ENCODE measurements around the gene CLTRN. TPM values are rescaled to one million over a fixed set of nuclear protein-coding genes. Genes with fewer than 3 reads are reported as not detected.
"Not testable (repeated sequence)": the region's sequence is repeated elsewhere in the genome, so short reads cannot be mapped to it uniquely, and the experiment has no call there.

CLTRN gene
- total RNA-seq, 2 experiments from 2014 or later: 0.18 TPM; not detected in 1

GRCh38 chrX:15676886-15677285 lies 12.3 kb upstream of the CLTRN start:
- no peaks in the 10 kb centered on the region for H3K27me3 Mint-ChIP-seq
- no peak overlapping the region for H3K27ac Mint-ChIP-seq
- POLR2A ChIA-PET: interaction anchor here (0.8 to 4.1 kb wide), 2 partner anchors 75 to 114 kb away, joined by 3 to 23 read pairs; partner anchors contain the start of gene ZRSR2
- peaks cover 4% of the 10 kb centered on the region for H3K36me3 Mint-ChIP-seq (ENCODE audit: low read depth)
- peaks cover 45% of the 10 kb centered on the region for H3K4me1 Mint-ChIP-seq
- no peak for DNase-seq
- CTCF ChIA-PET: no interaction called here
- no peaks in the 10 kb centered on the region for H3K9me3 Mint-ChIP-seq
- H3K4me3 Mint-ChIP-seq: no peak overlapping the region

DNA sequence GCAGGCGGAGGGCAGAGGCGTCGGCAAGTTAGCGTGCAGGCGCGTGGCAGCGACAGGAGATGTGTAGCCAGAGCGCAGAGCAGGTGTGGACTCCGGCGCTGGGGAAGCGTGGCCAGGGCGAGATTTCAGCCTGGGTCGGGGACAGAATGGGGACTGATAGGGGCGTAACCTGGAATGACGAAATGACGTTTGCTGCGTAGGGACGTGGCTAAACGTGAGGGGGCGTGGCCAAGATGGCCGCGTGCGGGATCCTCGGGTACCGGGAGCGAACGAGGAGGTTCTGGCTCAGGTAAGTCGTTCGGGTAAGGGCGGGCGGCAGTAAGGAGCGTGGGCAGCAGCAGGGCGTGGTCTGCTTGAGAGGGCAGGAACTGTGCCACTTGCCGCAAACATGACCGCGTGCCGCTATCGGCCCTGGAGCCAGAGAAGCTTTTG lies 10.9 kb upstream of the CLTRN start:
- peak; percentile 78 for DNase-seq
- peaks cover 38% of the 10 kb centered on the region for H3K4me1 Mint-ChIP-seq
- H3K9me3 Mint-ChIP-seq: no peaks in the 10 kb centered on the region
- ChIA-PET POLR2A (interaction anchor here (1.2 to 4.1 kb wide), 6 partner anchors 10 to 179 kb away, joined by 3 to 27 read pairs (median 8); partner anchors contain the start of genes AP1S2, CA5B and ZRSR2), CTCF (no interaction called here)
- H3K36me3 Mint-ChIP-seq (ENCODE audit: low read depth): peaks cover 2% of the 10 kb centered on the region
- H3K4me3 Mint-ChIP-seq: no peak overlapping the region
- no peak overlapping the region for H3K27ac Mint-ChIP-seq
- H3K27me3 Mint-ChIP-seq: peaks cover 3% of the 10 kb centered on the region

DNA sequence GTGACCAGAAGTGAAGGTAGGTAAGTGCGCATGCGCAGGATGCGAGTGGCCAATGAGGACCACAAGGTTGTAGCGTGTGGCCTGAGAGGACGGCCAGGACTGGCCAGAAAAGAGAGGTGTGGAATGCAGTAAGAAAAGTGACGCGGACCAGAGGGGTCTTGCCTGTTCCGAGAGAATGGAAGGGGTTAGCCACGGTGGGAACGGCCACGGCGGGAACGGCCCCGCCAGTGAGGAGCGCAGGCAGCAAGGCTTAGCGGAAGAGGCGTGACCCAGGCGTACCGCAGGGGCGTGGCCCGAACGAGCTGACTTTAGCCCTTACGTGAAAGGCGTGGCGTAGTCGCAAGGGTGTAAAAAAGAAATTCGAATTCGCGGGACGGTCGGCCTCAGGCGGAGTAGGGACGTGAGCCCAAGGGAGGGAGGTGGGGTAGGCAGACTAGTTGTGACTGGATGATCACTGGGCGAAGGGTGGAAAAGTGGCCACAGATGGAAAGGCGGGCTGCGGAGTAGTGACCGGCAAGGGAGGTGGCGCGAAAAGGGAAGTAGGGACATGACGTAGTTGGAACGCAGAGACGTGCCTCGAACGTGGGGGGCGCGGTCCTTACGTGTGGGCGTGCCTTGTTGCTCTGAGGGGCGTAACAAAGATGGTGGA lies 10.4 kb upstream of the CLTRN start:
- H3K27me3 Mint-ChIP-seq: peaks cover 3% of the 10 kb centered on the region
- no peak overlapping the region for H3K27ac Mint-ChIP-seq
- POLR2A ChIA-PET: interaction anchor here (1.2 to 4.1 kb wide), 6 partner anchors 10 to 180 kb away, joined by 3 to 27 read pairs (median 8); partner anchors contain the start of genes AP1S2, CA5B and ZRSR2
- peak; percentile 85 for DNase-seq
- no peak overlapping the region for H3K4me3 Mint-ChIP-seq
- no peaks in the 10 kb centered on the region for H3K36me3 Mint-ChIP-seq (ENCODE audit: low read depth)
- peaks cover 33% of the 10 kb centered on the region for H3K4me1 Mint-ChIP-seq
- CTCF ChIA-PET: interaction anchor here (0.6 kb wide), 1 partner anchor 1208 kb away, joined by 3 read pairs; no protein-coding TSS in a partner anchor
- H3K9me3 Mint-ChIP-seq: no peaks in the 10 kb centered on the region

- no peak for DNase-seq
- H3K4me1 Mint-ChIP-seq: peaks cover 28% of the 10 kb centered on the region
- peaks cover 3% of the 10 kb centered on the region for H3K27me3 Mint-ChIP-seq
- H3K27ac Mint-ChIP-seq: no peak overlapping the region
- CTCF ChIA-PET: interaction anchor here (0.6 kb wide), 1 partner anchor 1208 kb away, joined by 3 read pairs; no protein-coding TSS in a partner anchor
- H3K9me3 Mint-ChIP-seq: no peaks in the 10 kb centered on the region
- H3K4me3 Mint-ChIP-seq: no peak overlapping the region
- POLR2A ChIA-PET: interaction anchor here (1.2 to 4.1 kb wide), 6 partner anchors 11 to 180 kb away, joined by 3 to 27 read pairs (median 8); partner anchors contain the start of genes AP1S2, CA5B and ZRSR2
- no peaks in the 10 kb centered on the region for H3K36me3 Mint-ChIP-seq (ENCODE audit: low read depth)
Measured at GRCh38 chrX:15674514-15674840, 9.9 kb upstream of the CLTRN start.

GRCh38 chrX:15673970-15674369 lies 9.4 kb upstream of the CLTRN start:
- Mint-ChIP-seq H3K9me3 (no peaks in the 10 kb centered on the region), H3K27me3 (peaks cover 3% of the 10 kb centered on the region), H3K36me3 (ENCODE audit: low read depth) (no peaks in the 10 kb centered on the region), H3K4me1 (peaks cover 25% of the 10 kb centered on the region), H3K27ac (no peak overlapping the region), H3K4me3 (no peak overlapping the region)
- ChIA-PET POLR2A (interaction anchor here (3.4 to 4.1 kb wide), 2 partner anchors 117 to 181 kb away, joined by 23 to 27 read pairs; partner anchors contain the start of genes AP1S2 and ZRSR2), CTCF (interaction anchor here (1.3 kb wide), 1 partner anchor 13 kb away, joined by 3 read pairs; no protein-coding TSS in a partner anchor)
- DNase-seq: no peak

GRCh38 chrX:15672881-15673280 lies 8.3 kb upstream of the CLTRN start:
- Mint-ChIP-seq H3K36me3 (ENCODE audit: low read depth) (no peaks in the 10 kb centered on the region), H3K4me1 (peaks cover 22% of the 10 kb centered on the region), H3K27me3 (peaks cover 3% of the 10 kb centered on the region), H3K4me3 (no peak overlapping the region), H3K9me3 (no peaks in the 10 kb centered on the region), H3K27ac (no peak overlapping the region)
- POLR2A ChIA-PET: interaction anchor here (3.4 kb wide), 1 partner anchor 182 kb away, joined by 27 read pairs; the partner anchor contains the start of gene AP1S2
- CTCF ChIA-PET: interaction anchor here (1.3 kb wide), 1 partner anchor 11 kb away, joined by 3 read pairs; no protein-coding TSS in a partner anchor
- no peak for DNase-seq

GRCh38 chrX:15663439-15663838 lies 1.2 kb downstream of the CLTRN start:
- Mint-ChIP-seq H3K4me3 (no peak overlapping the region), H3K27ac (no peak overlapping the region), H3K9me3 (no peaks in the 10 kb centered on the region), H3K27me3 (peaks cover 9% of the 10 kb centered on the region), H3K4me1 (no peaks in the 10 kb centered on the region), H3K36me3 (ENCODE audit: low read depth) (no peaks in the 10 kb centered on the region)
- ChIA-PET CTCF (no interaction called here), POLR2A (no interaction called here)
- no peak for DNase-seq

DNA sequence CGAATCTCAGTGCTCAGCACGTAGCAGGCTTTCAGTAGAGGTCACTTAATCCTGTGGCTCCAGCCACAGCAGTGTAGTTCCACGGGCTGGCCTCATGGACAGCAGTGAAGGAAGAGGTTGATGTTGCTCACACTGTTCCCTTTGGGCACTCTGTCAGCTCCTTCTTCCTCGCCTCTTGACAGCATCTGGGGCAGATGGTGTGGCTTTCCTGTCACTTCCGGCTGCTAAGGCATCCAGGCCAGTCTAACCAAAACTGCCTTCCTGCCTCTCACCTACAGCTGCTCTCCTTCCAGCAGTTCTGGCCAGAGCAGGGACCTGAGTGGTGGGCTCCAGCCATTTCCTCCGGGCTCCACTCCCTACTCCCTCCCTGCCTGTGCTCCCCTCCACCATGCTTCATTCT lies 9.8 kb downstream of the CLTRN start:
- H3K9me3 Mint-ChIP-seq, CTCF ChIA-PET: not testable (repeated sequence)

GRCh38 chrX:15653961-15654360 lies 10.6 kb downstream of the CLTRN start:
- POLR2A ChIA-PET: no interaction called here
- CTCF ChIA-PET: no interaction called here

More for the DNA sequence above, 9.8 kb downstream of the CLTRN start:
- POLR2A ChIA-PET; H3K4me1 Mint-ChIP-seq; DNase-seq; H3K4me3 Mint-ChIP-seq; H3K27ac Mint-ChIP-seq; H3K27me3 Mint-ChIP-seq; H3K36me3 Mint-ChIP-seq (ENCODE audit: low read depth): not testable (repeated sequence)

GRCh38 chrX:15647510-15647909 lies 17.1 kb downstream of the CLTRN start:
- H3K27ac Mint-ChIP-seq; H3K36me3 Mint-ChIP-seq (ENCODE audit: low read depth); CTCF ChIA-PET; H3K4me1 Mint-ChIP-seq; DNase-seq; POLR2A ChIA-PET; H3K9me3 Mint-ChIP-seq; H3K4me3 Mint-ChIP-seq: not testable (repeated sequence)
- peaks cover 11% of the 10 kb centered on the region for H3K27me3 Mint-ChIP-seq

More at GRCh38 chrX:15653961-15654360, 10.6 kb downstream of the CLTRN start:
- Mint-ChIP-seq H3K9me3 (no peaks in the 10 kb centered on the region), H3K4me3 (no peak overlapping the region), H3K27ac (no peak overlapping the region), H3K27me3 (peaks cover 2% of the 10 kb centered on the region), H3K4me1 (peaks cover 3% of the 10 kb centered on the region), H3K36me3 (ENCODE audit: low read depth) (no peaks in the 10 kb centered on the region)
- no peak for DNase-seq

DNA sequence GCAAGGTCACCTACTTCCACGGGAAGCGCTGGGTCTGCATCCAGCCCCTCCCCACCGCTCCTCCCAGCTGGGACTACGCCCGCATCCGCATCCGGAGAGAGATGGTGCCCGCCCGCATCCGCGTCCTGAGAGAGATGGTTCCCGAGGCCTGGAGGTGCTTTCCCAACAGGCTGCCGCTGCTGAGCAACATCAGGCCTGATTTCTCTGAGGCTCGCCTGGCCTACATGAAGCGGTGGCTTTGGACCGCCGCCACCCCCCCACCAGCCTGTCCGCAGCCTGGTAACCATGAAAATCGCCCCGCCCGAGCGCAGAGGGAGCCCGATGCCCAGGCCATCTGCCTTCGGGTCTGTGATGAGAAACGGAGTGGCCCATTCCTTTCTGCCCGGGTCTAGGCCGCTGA lies 18.1 kb downstream of the CLTRN start:
- Mint-ChIP-seq H3K27me3 (peaks cover 11% of the 10 kb centered on the region), H3K36me3 (ENCODE audit: low read depth) (no peaks in the 10 kb centered on the region), H3K9me3 (no peaks in the 10 kb centered on the region), H3K4me1 (peaks cover 5% of the 10 kb centered on the region), H3K27ac (no peak overlapping the region), H3K4me3 (no peak overlapping the region)
- ChIA-PET CTCF (no interaction called here), POLR2A (no interaction called here)
- DNase-seq: no peak

DNA sequence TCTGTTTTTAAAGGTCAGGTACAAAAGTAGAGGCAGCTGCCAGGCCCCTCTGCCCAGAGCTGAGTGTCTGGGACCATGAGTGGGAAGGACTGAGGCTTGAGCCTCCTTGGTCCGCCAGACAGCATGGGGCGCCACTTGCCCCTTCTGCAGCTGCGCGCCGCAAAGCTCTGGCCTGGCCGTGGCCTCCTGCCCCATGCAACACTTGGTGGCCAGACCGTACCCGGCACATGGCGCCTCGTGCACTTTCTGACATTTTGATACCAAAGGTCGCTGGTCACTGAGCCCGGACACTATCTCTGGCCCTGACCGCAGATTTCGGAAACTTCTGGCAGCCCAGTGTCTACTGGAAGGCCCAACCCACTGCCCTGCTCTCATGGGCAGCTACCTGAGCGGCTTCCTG lies 18.6 kb downstream of the CLTRN start:
- POLR2A ChIA-PET: no interaction called here
- DNase-seq: no peak
- Mint-ChIP-seq H3K27me3 (peaks cover 11% of the 10 kb centered on the region), H3K27ac (no peak overlapping the region), H3K9me3 (no peaks in the 10 kb centered on the region), H3K4me1 (peaks cover 5% of the 10 kb centered on the region), H3K4me3 (no peak overlapping the region), H3K36me3 (ENCODE audit: low read depth) (no peaks in the 10 kb centered on the region)
- CTCF ChIA-PET: no interaction called here

GRCh38 chrX:15645266-15645665 lies 19.3 kb downstream of the CLTRN start:
- Mint-ChIP-seq H3K4me1 (peaks cover 5% of the 10 kb centered on the region), H3K4me3 (no peak overlapping the region), H3K36me3 (ENCODE audit: low read depth) (no peaks in the 10 kb centered on the region), H3K27ac (no peak overlapping the region), H3K9me3 (no peaks in the 10 kb centered on the region), H3K27me3 (peaks cover 12% of the 10 kb centered on the region)
- no peak for DNase-seq
- ChIA-PET CTCF (no interaction called here), POLR2A (no interaction called here)

DNA sequence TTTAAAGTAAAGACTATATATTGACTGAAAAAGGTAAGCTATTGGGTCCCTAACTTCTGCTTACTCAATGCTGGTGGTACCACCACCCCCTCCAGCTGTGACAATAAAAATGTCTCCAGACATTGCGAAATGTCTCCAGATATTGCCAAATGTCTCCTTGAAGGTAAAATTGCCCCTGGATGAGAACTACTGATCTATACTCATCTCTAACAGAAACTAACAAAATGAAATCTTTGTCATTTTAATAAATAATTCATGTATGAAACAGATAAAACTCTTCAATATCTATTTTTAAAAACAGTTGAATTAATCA lies 20.1 kb downstream of the CLTRN start:
- Mint-ChIP-seq H3K27me3 (peaks cover 12% of the 10 kb centered on the region), H3K4me3 (no peak overlapping the region), H3K27ac (no peak overlapping the region), H3K36me3 (ENCODE audit: low read depth) (no peaks in the 10 kb centered on the region), H3K4me1 (peaks cover 5% of the 10 kb centered on the region), H3K9me3 (no peaks in the 10 kb centered on the region)
- ChIA-PET POLR2A (no interaction called here), CTCF (no interaction called here)
- no peak for DNase-seq
